OCI-LY3 (cell line): ENCODE results near the gene TSEN54.

Experiments used
- H2AFZ ChIP-seq: fragments of 200-600, 300-600 bp; shearing (Covaris generic); 2 replicates; pipeline ENCODE4 v1.6.0; 2014; ENCODE audit warnings: antibody characterized with exemption, low read depth, low read length
- H3K27ac ChIP-seq: fragments of 200-600, 300-600 bp; sonication (generic); 2 replicates; pipeline ENCODE4 v1.5.1; 2014; ENCODE audit warnings: mild to moderate bottlenecking, low read length, moderate library complexity, mixed read lengths
- H3K27me3 ChIP-seq: fragments of 200-600, 300-600 bp; sonication (generic); 2 replicates; pipeline ENCODE4 v1.6.1; 2014; ENCODE audit warnings: low read depth, low read length, mixed read lengths
- H3K36me3 ChIP-seq: fragments of 200-600, 300-600 bp; sonication (generic); replicated peaks from 2 replicates; pipeline ENCODE3; 2014; ENCODE audit warnings: low read depth, low read length, mixed read lengths
- H3K4me1 ChIP-seq: fragments of 300-600, 200-600 bp; sonication (generic); 2 replicates; pipeline ENCODE4 v1.6.1; 2014; ENCODE audit warnings: low read length, mixed read lengths
- H3K4me2 ChIP-seq: fragments of 200-600, 300-600 bp; sonication (generic); 2 replicates; pipeline ENCODE4 v1.6.1; 2014; ENCODE audit warnings: low read length, mixed read lengths
- H3K4me3 ChIP-seq: fragments of 300-600, 200-600 bp; sonication (generic); 2 replicates; pipeline ENCODE4 v1.5.1; 2014; ENCODE audit warnings: antibody characterized with exemption, mild to moderate bottlenecking, low read length, moderate library complexity
- H3K79me2 ChIP-seq: fragments of 300-600, 200-600 bp; shearing (Covaris generic); 2 replicates; pipeline ENCODE4 v1.6.1; 2014; ENCODE audit warnings: mild to moderate bottlenecking, low read length, mixed read lengths
- H3K9ac ChIP-seq: fragments of 300-600, 200-600 bp; shearing (Covaris generic); 2 replicates; pipeline ENCODE4 v1.6.0; 2014; ENCODE audit warnings: mild to moderate bottlenecking, low read length, moderate library complexity
- H3K9me3 ChIP-seq: fragments of 200-600, 300-600 bp; shearing (Covaris generic); 2 replicates; pipeline ENCODE4 v1.6.1; 2014; ENCODE audit warnings: low read length, mixed read lengths; ENCODE audit not compliant: insufficient read depth
- H4K20me1 ChIP-seq: fragments of 200-600, 300-600 bp; sonication (generic); 2 replicates; pipeline ENCODE4 v1.6.1; 2016; ENCODE audit warnings: low read length, mixed read lengths; ENCODE audit not compliant: insufficient read depth
- EZH2phosphoT487 ChIP-seq: fragments of 200-600 bp; shearing (Covaris generic); IDR thresholded peaks from 2 replicates; pipeline ENCODE4 v1.6.1; 2018; ENCODE audit warnings: antibody characterized with exemption, mixed run types, low read depth
- TF ChIP-seq, protein P1 (sequence below): fragments of 200-600, 300-600 bp; sonication (generic); IDR thresholded peaks from 2 replicates; pipeline ENCODE4 v1.5.1; 2014; ENCODE audit warnings: antibody characterized with exemption, low read length, low read depth

Gene TSEN54

DNA sequence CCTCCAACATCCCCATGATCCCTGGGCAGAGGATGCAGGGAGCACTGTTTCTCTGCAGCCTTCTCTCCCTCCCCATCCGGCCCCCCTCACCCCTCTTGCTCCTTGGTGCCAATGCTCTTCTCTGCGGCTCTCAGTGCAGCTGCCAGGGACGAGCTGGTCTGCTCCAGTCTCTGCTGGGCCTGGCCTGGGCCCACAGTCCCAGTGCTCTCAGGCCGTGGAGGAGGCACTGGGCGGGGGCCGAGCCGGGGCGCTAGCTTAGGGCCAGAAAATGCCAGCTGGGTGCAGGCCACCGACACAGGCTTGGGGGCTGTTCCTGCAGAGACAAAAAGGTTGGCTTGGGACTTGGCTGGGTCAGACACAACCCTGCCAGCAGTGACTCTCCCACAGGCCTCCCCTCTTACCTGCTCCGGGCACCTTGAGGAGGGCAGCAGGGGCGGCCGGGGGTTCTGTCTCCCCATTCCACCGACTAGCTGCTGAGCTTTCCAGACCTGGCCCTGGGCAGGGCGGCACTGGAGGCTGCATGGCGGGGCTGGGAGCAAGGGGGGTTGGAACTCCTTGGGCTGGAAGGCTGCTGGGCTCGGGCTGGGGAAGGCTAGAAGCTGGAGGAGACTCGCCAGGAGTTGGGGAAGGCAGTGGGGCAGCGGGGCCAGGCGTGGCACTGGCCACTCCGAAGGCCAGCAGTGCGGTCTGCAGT is 14.8 kb upstream of the TSEN54 start:
- Histone ChIP-seq H3K9ac (no peak overlapping the region), H3K27me3 (no peaks in the 10 kb centered on the region), H3K36me3 (no peaks in the 10 kb centered on the region), H4K20me1 (peaks cover 2% of the 10 kb centered on the region; the same call in 1 of the 2 replicates), H3K4me1 (no peaks in the 10 kb centered on the region), H3K27ac (no peak overlapping the region), H3K4me3 (no peak overlapping the region), H2AFZ (no peak overlapping the region), H3K9me3 (no peaks in the 10 kb centered on the region), H3K4me2 (no peak overlapping the region), H3K79me2 (no peaks in the 10 kb centered on the region)
- no peak for TF ChIP-seq EZH2phosphoT487
- TF ChIP-seq, protein P1, sequence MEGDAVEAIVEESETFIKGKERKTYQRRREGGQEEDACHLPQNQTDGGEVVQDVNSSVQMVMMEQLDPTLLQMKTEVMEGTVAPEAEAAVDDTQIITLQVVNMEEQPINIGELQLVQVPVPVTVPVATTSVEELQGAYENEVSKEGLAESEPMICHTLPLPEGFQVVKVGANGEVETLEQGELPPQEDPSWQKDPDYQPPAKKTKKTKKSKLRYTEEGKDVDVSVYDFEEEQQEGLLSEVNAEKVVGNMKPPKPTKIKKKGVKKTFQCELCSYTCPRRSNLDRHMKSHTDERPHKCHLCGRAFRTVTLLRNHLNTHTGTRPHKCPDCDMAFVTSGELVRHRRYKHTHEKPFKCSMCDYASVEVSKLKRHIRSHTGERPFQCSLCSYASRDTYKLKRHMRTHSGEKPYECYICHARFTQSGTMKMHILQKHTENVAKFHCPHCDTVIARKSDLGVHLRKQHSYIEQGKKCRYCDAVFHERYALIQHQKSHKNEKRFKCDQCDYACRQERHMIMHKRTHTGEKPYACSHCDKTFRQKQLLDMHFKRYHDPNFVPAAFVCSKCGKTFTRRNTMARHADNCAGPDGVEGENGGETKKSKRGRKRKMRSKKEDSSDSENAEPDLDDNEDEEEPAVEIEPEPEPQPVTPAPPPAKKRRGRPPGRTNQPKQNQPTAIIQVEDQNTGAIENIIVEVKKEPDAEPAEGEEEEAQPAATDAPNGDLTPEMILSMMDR, result no peak

DNA sequence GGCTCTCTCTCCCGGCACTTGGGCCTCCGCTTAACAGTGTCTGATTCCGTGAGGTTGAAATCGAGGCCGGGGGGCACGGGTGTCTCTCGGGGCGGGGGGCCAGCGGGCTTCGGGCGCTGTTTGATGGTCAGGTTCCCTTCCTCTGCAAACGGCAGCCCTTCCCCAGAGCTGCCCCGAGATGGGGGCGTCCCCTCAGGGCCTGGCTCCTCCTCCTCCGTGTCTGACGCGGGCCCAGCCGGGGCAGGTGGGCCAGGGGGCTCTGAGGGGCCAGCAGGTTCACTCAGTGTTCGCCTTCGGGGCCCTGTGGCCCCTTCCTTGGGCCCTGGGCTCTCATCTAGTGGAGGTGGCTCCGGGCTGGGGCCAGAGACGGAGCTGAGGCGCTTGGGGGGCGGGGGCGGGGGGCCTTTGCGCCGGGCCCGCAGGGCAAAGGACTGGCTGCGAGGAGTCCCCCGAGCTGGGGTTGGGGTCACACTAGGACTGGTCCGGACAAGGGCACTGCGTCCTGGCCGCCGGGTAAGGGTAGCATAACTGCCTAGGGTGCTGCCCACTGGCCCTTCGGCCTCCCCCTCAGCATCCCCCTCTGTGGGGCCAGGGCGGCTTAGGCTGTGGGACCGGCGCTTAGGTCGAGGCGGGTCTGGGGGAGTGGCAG is 14.1 kb upstream of the TSEN54 start:
- Histone ChIP-seq H4K20me1 (peaks cover 2% of the 10 kb centered on the region; the same call in 1 of the 2 replicates), H3K9me3 (no peaks in the 10 kb centered on the region), H3K4me1 (no peaks in the 10 kb centered on the region), H3K4me2 (no peak overlapping the region), H2AFZ (no peak overlapping the region), H3K4me3 (no peak overlapping the region), H3K27ac (no peak overlapping the region), H3K36me3 (no peaks in the 10 kb centered on the region), H3K27me3 (no peaks in the 10 kb centered on the region), H3K79me2 (no peaks in the 10 kb centered on the region), H3K9ac (no peak overlapping the region)
- no peak for TF ChIP-seq EZH2phosphoT487
- TF ChIP-seq, protein P1, result no peak

GRCh38 chr17:75502721-75503329 is 13.5 kb upstream of the TSEN54 start:
- H3K4me2 ChIP-seq, result no peak overlapping the region
- H4K20me1 ChIP-seq, result peaks cover 2% of the 10 kb centered on the region; the same call in 1 of the 2 replicates
- H3K9ac ChIP-seq, result no peak overlapping the region
- no peak for TF ChIP-seq EZH2phosphoT487
- TF ChIP-seq, protein P1, result no peak
- H3K27me3 ChIP-seq, result no peaks in the 10 kb centered on the region
- no peaks in the 10 kb centered on the region for H3K79me2 ChIP-seq
- H3K36me3 ChIP-seq, result no peaks in the 10 kb centered on the region
- H2AFZ ChIP-seq, result no peak overlapping the region
- H3K9me3 ChIP-seq, result no peaks in the 10 kb centered on the region
- H3K4me1 ChIP-seq, result no peaks in the 10 kb centered on the region
- H3K27ac ChIP-seq, result no peak overlapping the region
- H3K4me3 ChIP-seq, result no peak overlapping the region

DNA sequence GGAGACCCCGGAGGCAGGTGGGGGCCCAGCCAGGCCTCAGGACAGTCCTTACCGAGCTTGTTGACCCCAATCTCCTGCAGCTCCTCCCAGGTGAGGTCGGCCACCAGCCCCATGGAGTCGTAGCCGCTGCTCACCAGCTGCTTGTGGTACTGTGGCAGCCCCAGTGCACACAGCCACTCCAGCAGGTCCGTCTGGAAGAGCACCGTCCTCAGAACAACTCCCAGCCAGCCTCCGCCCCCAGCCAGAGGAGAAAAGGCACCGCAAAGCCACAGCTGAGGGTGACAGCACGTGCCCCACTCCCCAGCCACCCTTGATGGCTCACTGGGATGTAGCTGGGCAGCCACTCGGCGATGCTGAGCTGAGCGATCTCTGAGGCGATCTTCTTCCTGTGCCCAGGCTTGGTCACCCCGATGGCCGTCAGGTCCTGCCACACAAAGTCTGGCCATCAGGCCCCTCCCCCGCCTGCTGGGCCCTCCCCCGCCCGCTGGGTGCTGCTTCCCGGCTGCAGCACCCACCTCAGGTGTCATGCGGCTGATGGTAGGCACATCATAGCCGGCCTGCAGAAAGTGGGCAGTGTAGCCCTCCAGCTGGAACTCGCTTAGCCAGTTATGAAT is 12.9 kb upstream of the TSEN54 start:
- no peaks in the 10 kb centered on the region for H3K36me3 ChIP-seq
- no peak overlapping the region for H2AFZ ChIP-seq
- no peaks in the 10 kb centered on the region for H3K4me1 ChIP-seq
- no peak overlapping the region for H3K9ac ChIP-seq
- no peak overlapping the region for H3K27ac ChIP-seq
- no peaks in the 10 kb centered on the region for H3K79me2 ChIP-seq
- no peaks in the 10 kb centered on the region for H3K27me3 ChIP-seq
- H4K20me1 ChIP-seq, result peaks cover 2% of the 10 kb centered on the region; the same call in 1 of the 2 replicates
- H3K4me3 ChIP-seq, result no peak overlapping the region
- no peaks in the 10 kb centered on the region for H3K9me3 ChIP-seq
- no peak overlapping the region for H3K4me2 ChIP-seq
- TF ChIP-seq, protein P1, result no peak
- TF ChIP-seq EZH2phosphoT487, result no peak
